K562 (cell line): ENCODE data around the gene EMC1.
A peak's percentile ranks its signal among the peaks of the same experiment; 100 is the strongest.

Source experiments
- ATF2 ChIP-seq: sonication (generic); formaldehyde crosslinking; IDR thresholded peaks from 2 replicates; pipeline ENCODE4 v1.8.1; 2022; ENCODE audit warnings: missing genetic modification reagents
- CTCF ChIP-seq, 3 experiments: IDR thresholded peaks in 2 of 3; conservative IDR thresholded peaks in 1 of 3; 2 replicates each; pipeline ENCODE4 v1.5.1; 2011 to 2012; ENCODE audit warnings: low read length in 3 of 3, mild to moderate bottlenecking in 3 of 3, control low read depth in 2 of 3, improper control_type of control experiment in 1 of 3, inconsistent platforms in 1 of 3, low read depth in 1 of 3, mixed read lengths in 1 of 3, moderate library complexity in 1 of 3; ENCODE audit not compliant: insufficient read depth in 2 of 3
- EZH2 ChIP-seq: IDR thresholded peaks from 2 replicates; pipeline ENCODE4 v1.6.1; 2012; ENCODE audit warnings: low read depth, mild to moderate bottlenecking, inconsistent platforms, low read length, borderline replicate concordance
- FOXM1 ChIP-seq, 2 experiments: fragments of 450-650 bp in 1 of 2; sonication (generic) in 1 of 2; formaldehyde crosslinking in 1 of 2; IDR thresholded peaks; 2 replicates each; pipeline versions ENCODE4 v1.6.1 to v1.9.0; 2017 to 2022; ENCODE audit warnings: low read depth in 2 of 2, mild to moderate bottlenecking in 2 of 2, missing genetic modification reagents in 1 of 2, moderate library complexity in 1 of 2
- NBN ChIP-seq: fragments of 450-650 bp; IDR thresholded peaks from 2 replicates; pipeline ENCODE4 v1.6.1; 2016; ENCODE audit warnings: low read depth, mild to moderate bottlenecking
- POLR2A ChIP-seq: fragments of 450-650 bp; conservative IDR thresholded peaks from 2 replicates; pipeline ENCODE4 v1.6.1; 2016
- RBM39 ChIP-seq: fragments of 200-400 bp; formaldehyde crosslinking; optimal IDR thresholded peaks from 2 replicates; pipeline ENCODE3; 2018; ENCODE audit warnings: low read depth, low read length
- SNIP1 ChIP-seq: fragments of 450-650 bp; IDR thresholded peaks from 2 replicates; pipeline ENCODE4 v1.7.1; 2017; ENCODE audit warnings: low read depth, mild to moderate bottlenecking
- UBTF ChIP-seq, 2 experiments: IDR thresholded peaks; 2 replicates each; pipeline ENCODE4 v1.6.1; 2012; ENCODE audit warnings: improper control_type of control experiment in 2 of 2, low read depth in 2 of 2, low read length in 2 of 2, borderline replicate concordance in 1 of 2
- ZBTB43 ChIP-seq: sonication (generic); formaldehyde crosslinking; IDR thresholded peaks from 2 replicates; pipeline ENCODE4 v1.8.0; 2023; ENCODE audit warnings: mild to moderate bottlenecking, missing genetic modification reagents
- ZKSCAN8 ChIP-seq: fragments of 200-800 bp; sonication (Bioruptor generic); IDR thresholded peaks from 2 replicates; pipeline ENCODE4 v1.6.1; 2016; ENCODE audit warnings: missing genetic modification characterization, missing compliant biosample characterization

- TF ChIP-seq ATF2 (CRISPR knock-in tag) = no peak
- no peak for TF ChIP-seq UBTF (IDR thresholded peaks at IDR 0.05; ENCODE audit: borderline replicate concordance in 1 of 2, low read depth in 2 of 2, low read length in 2 of 2)
- no peak for TF ChIP-seq CTCF (IDR thresholded peaks at IDR 0.05 in 2 of 3, conservative IDR thresholded peaks at IDR 0.05 in 1 of 3; ENCODE audit: insufficient read depth in 2 of 3, low read depth in 1 of 3, low read length in 3 of 3)
- no peak for TF ChIP-seq ZKSCAN8 (CRISPR knock-in tag)
- no peak for TF ChIP-seq SNIP1
- TF ChIP-seq ZBTB43 (CRISPR knock-in tag) = no peak
- no peak for TF ChIP-seq POLR2A
- TF ChIP-seq EZH2 = no peak
- peak; percentile 20 for TF ChIP-seq RBM39
- TF ChIP-seq FOXM1 (IDR thresholded peaks at IDR 0.05; ENCODE audit: low read depth) = no peak; the same call in 1 of the 2 replicates
- no peak for TF ChIP-seq FOXM1 (CRISPR knock-in tag; IDR thresholded peaks at IDR 0.05; ENCODE audit: low read depth)
- no peak for TF ChIP-seq NBN
These were observed 42.5 kb downstream of the EMC1 start for GRCh38 chr1:19208710-19209438.
